ENCODE data around the gene EGLN3. TPM values are rescaled to one million over a fixed set of nuclear protein-coding genes. Genes with fewer than 3 reads are reported as not detected.

The EGLN3 gene
- total and polyA plus RNA-seq, 10 of the 15 experiments (the other 5 are each of a cell fraction or from before 2014, with no cell fraction given): 0.42 to 8.1 (median 2.0) TPM

- no peak overlapping the region for H3K9ac ChIP-seq (ENCODE audit: control insufficient read depth, insufficient read depth, low read length)
- SMC1A ChIA-PET (ENCODE audit: uncharacterized antibody, unreplicated experiment): interaction anchor here (1.1 to 2.5 kb wide), 3 partner anchors 14 to 54 kb away, joined by 3 to 6 read pairs (median 3); no protein-coding TSS in a partner anchor
- FAIRE-seq: no peak
- no peaks in the 10 kb centered on the region for H4K20me1 ChIP-seq (ENCODE audit: control insufficient read depth, insufficient read depth)
- 36% methylated on average over 7 of the region's 7 CpGs for WGBS (ENCODE audit: insufficient coverage, insufficient replicate concordance, low lambda C conversion rate, missing lambda C conversion rate)
- H3K27ac ChIP-seq (ENCODE audit: control insufficient read depth, insufficient read depth): no peak overlapping the region
- TF ChIP-seq HSF1 (IDR thresholded peaks at IDR 0.05; ENCODE audit: low read depth, low read length) (no peak), CBX3 (IDR thresholded peaks at IDR 0.05; ENCODE audit: borderline replicate concordance, low read depth) (no peak), IKZF2 (IDR thresholded peaks at IDR 0.05) (no peak), SKIL (IDR thresholded peaks at IDR 0.05; ENCODE audit: low read depth, poor library complexity, severe bottlenecking) (no peak), BACH1 (IDR thresholded peaks at IDR 0.05; ENCODE audit: borderline replicate concordance) (no peak), ZSCAN29 (IDR thresholded peaks at IDR 0.05) (no peak), RELB (IDR thresholded peaks at IDR 0.05; ENCODE audit: low read depth) (no peak)
- in situ Hi-C loops (cut with MboI): no loop called here
- RAD21 ChIA-PET (ENCODE audit: unreplicated experiment): interaction anchor here (0.7 to 1.3 kb wide), 3 partner anchors 72 to 386 kb away, joined by 3 to 4 read pairs (median 3); no protein-coding TSS in a partner anchor
- H3K9me3 ChIP-seq (replicated peaks; ENCODE audit: control insufficient read depth, insufficient read depth, low read length): no peaks in the 10 kb centered on the region
- DNase-seq (ENCODE audit: low read depth, low spot score): no peak
- H3K4me1 ChIP-seq (ENCODE audit: control insufficient read depth, insufficient read depth, low read length): no peaks in the 10 kb centered on the region
- no peaks in the 10 kb centered on the region for H3K36me3 ChIP-seq (ENCODE audit: control insufficient read depth in 2 of 2, insufficient read depth in 2 of 2, low read length in 1 of 2)
- intact Hi-C loops (cut with micrococcal nuclease; ENCODE audit: unreplicated experiment): no loop called here
- no peaks in the 10 kb centered on the region for H3K79me2 ChIP-seq (ENCODE audit: control insufficient read depth, insufficient read depth, low read length)
- no TSS peak for BruUV-seq (replicated peaks)
- H3K27me3 ChIP-seq (replicated peaks in 1 of 2; ENCODE audit: control insufficient read depth in 2 of 2, insufficient read depth in 2 of 2, low read length in 1 of 2): no peaks in the 10 kb centered on the region
- no peak overlapping the region for H3K4me3 ChIP-seq
- POLR2A ChIA-PET: interaction anchor here (1.1 kb wide), 1 partner anchor 9 kb away, joined by 4 read pairs; no protein-coding TSS in a partner anchor
- H3K4me2 ChIP-seq (ENCODE audit: control insufficient read depth, insufficient read depth): no peak overlapping the region
- CTCF ChIA-PET: interaction anchor here (1.0 kb wide), 1 partner anchor 407 kb away, joined by 3 read pairs; no protein-coding TSS in a partner anchor
- no peak for ATAC-seq
- no peak overlapping the region for H2AFZ ChIP-seq (ENCODE audit: control insufficient read depth, low read depth, low read length)
Observed at GRCh38 chr14:33915682-33916081, 35.2 kb downstream of the EGLN3 start.

Measured in GM12878 (cell line).